Ascending aorta (tissue), 2 donors: ENCODE results near the gene IL1RL2. TPM values are rescaled to one million over a fixed set of nuclear protein-coding genes. Genes with fewer than 3 reads are reported as not detected.

Source experiments
- DNase-seq, 2 donors: peaks; one replicate each; pipeline ENCODE4 v3.0.0-alpha.2; 2019; ENCODE audit warnings: low spot score in 2 of 2
- H3K27ac ChIP-seq, 2 donors: fragments of 200-600 bp; sonication (generic); one replicate each; pipeline ENCODE4 v1.5.1; 2016 to 2017; ENCODE audit warnings: mild to moderate bottlenecking in 1 of 2
- H3K27me3 ChIP-seq: fragments of 200-600 bp; sonication (generic); one replicate; pipeline ENCODE4 v1.5.1; 2017
- H3K36me3 ChIP-seq, 2 donors: fragments of 200-600 bp; sonication (generic); one replicate each; pipeline ENCODE4 v1.5.1; 2016
- H3K4me1 ChIP-seq, 2 donors: fragments of 200-600 bp; sonication (generic); one replicate each; pipeline ENCODE4 v1.5.1; 2016 to 2017; ENCODE audit warnings: mild to moderate bottlenecking in 1 of 2
- H3K4me3 ChIP-seq, 2 donors: fragments of 200-600 bp; sonication (generic); one replicate each; pipeline ENCODE4 v1.5.1; 2016 to 2017; ENCODE audit warnings: mild to moderate bottlenecking in 1 of 2
- H3K9me3 ChIP-seq, 2 donors: fragments of 200-600 bp; sonication (generic); one replicate each; pipeline ENCODE4 v1.5.1; 2016
- intact Hi-C: fragments of 100-400 bp; cut with DNase I; formaldehyde crosslinking; loops from one replicate; pipeline ENCODE4 v1.15.1; 2023
- total RNA-seq: library from RNA; depleted of rRNA; stranded (reverse); fragments of >200 nt; gene quantifications from one replicate; pipeline ENCODE4 v1.1.0, GENCODE V29; 2016
- TF ChIP-seq, protein P1 (sequence below), 3 experiments: fragments of 200-600 bp in 2 of 3; fragments of 450-650 bp in 1 of 3; sonication (generic) in 2 of 3; IDR thresholded peaks; one replicate each; pipeline ENCODE4 v1.5.1; 2016 to 2019; ENCODE audit warnings: antibody characterized with exemption in 3 of 3, mild to moderate bottlenecking in 1 of 3, moderate library complexity in 1 of 3

IL1RL2 gene
- total RNA-seq, 1 donor from 2014 or later: not detected

DNA sequence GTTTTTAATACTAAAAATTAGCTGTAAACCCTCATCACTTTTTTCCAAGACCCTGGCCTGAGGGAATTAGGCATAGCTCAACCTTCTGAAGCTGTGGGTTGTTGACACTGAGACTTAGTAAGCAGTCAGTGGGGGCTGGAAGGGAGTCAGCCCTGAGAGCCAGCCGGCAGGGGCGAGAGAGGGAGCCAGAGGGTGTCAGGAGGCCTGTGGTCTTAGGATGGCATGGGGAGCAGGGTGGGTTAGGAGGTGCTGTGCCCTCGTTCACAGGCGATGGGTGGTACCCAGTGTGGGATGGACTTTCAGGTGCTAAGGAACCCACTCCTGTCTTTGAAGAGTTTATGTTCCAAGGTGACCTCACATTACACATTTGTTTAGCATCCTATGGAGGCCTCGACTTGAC lies 49.3 kb downstream of the IL1RL2 start:
- no peak for DNase-seq
- intact Hi-C loops: no loop called here
- H3K27ac ChIP-seq: no peak overlapping the region
- H3K4me1 ChIP-seq: peaks cover 0 to 4% of the 10 kb centered on the region in 2 donors
- H3K4me3 ChIP-seq: no peak overlapping the region
- no peaks in the 10 kb centered on the region for H3K27me3 ChIP-seq
- TF ChIP-seq, protein P1, sequence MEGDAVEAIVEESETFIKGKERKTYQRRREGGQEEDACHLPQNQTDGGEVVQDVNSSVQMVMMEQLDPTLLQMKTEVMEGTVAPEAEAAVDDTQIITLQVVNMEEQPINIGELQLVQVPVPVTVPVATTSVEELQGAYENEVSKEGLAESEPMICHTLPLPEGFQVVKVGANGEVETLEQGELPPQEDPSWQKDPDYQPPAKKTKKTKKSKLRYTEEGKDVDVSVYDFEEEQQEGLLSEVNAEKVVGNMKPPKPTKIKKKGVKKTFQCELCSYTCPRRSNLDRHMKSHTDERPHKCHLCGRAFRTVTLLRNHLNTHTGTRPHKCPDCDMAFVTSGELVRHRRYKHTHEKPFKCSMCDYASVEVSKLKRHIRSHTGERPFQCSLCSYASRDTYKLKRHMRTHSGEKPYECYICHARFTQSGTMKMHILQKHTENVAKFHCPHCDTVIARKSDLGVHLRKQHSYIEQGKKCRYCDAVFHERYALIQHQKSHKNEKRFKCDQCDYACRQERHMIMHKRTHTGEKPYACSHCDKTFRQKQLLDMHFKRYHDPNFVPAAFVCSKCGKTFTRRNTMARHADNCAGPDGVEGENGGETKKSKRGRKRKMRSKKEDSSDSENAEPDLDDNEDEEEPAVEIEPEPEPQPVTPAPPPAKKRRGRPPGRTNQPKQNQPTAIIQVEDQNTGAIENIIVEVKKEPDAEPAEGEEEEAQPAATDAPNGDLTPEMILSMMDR (IDR thresholded peaks at IDR 0.05): no peak
- no peaks in the 10 kb centered on the region for H3K9me3 ChIP-seq
- no peaks in the 10 kb centered on the region for H3K36me3 ChIP-seq

DNA sequence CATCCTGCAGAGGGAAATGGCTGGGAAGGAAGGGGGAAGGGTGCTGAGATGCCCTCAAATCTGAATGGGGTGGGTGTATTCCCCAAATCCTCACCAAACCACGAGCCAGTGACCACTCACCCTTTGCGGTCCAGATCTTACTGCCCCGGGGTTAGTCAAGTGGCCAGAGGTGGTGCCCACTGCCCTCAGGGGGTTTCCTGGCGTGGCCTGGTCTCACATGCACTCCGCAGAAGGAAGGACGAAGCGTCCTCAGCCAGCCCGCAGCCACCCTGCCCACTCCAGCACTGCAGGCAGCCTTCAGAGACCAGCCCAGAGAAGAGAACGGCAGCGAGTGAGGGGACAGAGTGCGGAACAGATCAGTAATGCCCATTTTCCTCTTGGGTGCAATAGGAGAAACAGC lies 50.4 kb downstream of the IL1RL2 start:
- no peaks in the 10 kb centered on the region for H3K9me3 ChIP-seq
- TF ChIP-seq, protein P1 (IDR thresholded peaks at IDR 0.05): no peak
- DNase-seq: no peak
- no peak overlapping the region for H3K27ac ChIP-seq
- no peaks in the 10 kb centered on the region for H3K36me3 ChIP-seq
- peaks cover 0 to 4% of the 10 kb centered on the region in 2 donors for H3K4me1 ChIP-seq
- no peaks in the 10 kb centered on the region for H3K27me3 ChIP-seq
- H3K4me3 ChIP-seq: no peak overlapping the region
- intact Hi-C loops: no loop called here

DNA sequence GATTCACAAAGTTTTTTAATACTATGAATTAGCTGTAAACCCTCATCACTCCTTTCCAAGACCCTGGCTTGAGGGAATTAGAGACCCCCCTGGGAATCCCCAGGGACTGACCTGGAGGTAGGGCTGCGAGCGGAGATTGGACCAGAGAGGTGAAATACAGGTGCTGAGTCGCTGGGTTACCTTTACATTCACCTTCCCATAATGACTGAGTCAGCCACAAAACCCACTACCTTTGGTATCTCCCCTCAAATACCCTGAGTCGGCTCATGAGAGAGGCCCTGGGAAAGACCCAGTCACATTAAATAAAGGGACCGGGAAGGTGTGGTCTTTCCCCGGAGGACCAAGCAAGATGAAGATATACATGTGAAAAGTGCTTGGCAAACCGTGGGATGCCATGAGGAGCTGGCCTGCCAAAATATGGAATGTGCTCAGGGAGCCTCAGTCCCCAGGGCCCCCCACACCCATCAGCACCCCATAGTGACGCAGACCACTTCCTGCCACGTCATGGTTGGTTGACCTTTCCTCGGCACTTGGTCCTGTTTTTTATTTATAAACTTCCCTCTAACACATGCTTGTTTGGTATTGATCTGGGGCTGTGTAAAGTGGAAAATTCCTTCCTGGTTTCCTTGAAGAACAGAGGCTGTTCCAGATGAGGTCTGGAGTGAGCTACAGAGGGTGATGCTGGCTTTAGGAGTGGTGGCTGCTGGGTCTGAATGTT lies 51.4 kb downstream of the IL1RL2 start:
- no peaks in the 10 kb centered on the region for H3K36me3 ChIP-seq
- no peak for DNase-seq
- no peaks in the 10 kb centered on the region for H3K27me3 ChIP-seq
- no peaks in the 10 kb centered on the region for H3K9me3 ChIP-seq
- no peak overlapping the region for H3K27ac ChIP-seq
- H3K4me3 ChIP-seq: no peak overlapping the region
- TF ChIP-seq, protein P1 (IDR thresholded peaks at IDR 0.05): no peak
- H3K4me1 ChIP-seq: peaks cover 0 to 4% of the 10 kb centered on the region in 2 donors
- intact Hi-C loops: no loop called here

DNA sequence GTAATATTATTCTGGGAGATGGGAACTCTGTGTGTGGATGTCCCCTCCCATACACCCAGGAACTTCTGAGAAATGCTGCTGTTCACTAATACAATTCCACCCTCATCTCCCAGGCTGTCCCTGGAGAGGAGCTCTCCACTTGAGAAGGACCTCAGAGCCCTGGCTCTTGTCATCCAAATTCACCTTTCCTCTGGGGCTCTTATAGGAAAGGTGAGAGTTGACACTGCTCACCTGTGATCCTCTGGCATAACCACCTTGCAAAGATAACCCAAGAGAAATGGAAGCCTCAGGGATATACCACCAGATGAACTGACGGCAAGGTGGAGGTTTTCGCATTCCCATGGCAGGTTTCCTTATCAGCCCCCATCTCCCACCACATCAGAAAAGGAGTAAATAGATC lies 52.0 kb downstream of the IL1RL2 start:
- Histone ChIP-seq H3K9me3 (no peaks in the 10 kb centered on the region), H3K4me3 (no peak overlapping the region), H3K4me1 (peaks cover 0 to 4% of the 10 kb centered on the region in 2 donors), H3K27ac (no peak overlapping the region), H3K36me3 (no peaks in the 10 kb centered on the region), H3K27me3 (no peaks in the 10 kb centered on the region)
- TF ChIP-seq, protein P1 (IDR thresholded peaks at IDR 0.05): no peak
- no peak for DNase-seq
- intact Hi-C loops: no loop called here

DNA sequence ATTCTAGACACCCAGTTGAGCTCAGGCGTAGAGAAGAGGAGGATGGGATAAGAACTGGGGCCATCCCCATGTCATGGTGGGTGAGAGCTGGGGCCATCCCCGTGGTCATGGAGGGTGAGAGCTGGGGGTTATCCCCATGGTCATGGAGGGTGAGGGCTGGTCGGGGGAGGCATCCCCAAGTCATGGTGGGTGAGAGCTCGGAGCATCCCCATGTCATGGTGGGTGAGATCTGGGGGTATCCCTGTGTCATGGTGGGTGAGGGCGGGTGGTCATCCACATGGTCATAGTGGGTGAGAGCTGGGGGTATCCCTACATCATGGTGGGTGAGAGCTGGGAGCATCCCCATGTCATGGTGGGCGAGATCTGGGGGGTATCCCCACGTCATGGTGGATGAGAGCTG lies 52.5 kb downstream of the IL1RL2 start:
- no peak for DNase-seq

More for the DNA sequence above, 52.5 kb downstream of the IL1RL2 start:
- no peaks in the 10 kb centered on the region for H3K27me3 ChIP-seq
- no peak overlapping the region for H3K27ac ChIP-seq
- no peaks in the 10 kb centered on the region for H3K36me3 ChIP-seq
- H3K4me1 ChIP-seq: peaks cover 0 to 4% of the 10 kb centered on the region in 2 donors
- no peaks in the 10 kb centered on the region for H3K9me3 ChIP-seq
- no peak overlapping the region for H3K4me3 ChIP-seq
- intact Hi-C loops: no loop called here
- TF ChIP-seq, protein P1 (IDR thresholded peaks at IDR 0.05): no peak
